ENCODE measurements around the gene HSD17B11.
"Not testable (repeated sequence)": the region's sequence is repeated elsewhere in the genome, so short reads cannot be mapped to it uniquely, and the experiment has no call there.

HSD17B11 gene

DNA sequence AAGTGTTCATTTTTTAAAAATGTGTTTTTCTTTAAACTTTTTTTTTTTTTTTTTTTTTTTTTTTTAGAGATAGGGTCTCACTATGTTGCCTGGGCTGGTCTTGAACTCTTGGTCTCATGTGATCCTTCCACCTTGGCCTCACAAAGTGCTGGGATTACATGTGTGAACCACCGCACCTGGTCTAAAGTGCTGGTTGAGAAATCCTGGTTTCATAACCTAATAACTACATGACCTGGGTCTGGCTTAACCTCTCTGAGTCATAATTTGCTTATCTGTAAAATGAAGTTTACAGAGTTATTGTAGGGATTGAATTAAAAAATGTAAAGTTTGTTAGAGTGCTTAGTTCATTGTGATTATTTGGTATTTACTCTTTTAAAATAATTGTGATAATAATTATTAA is 73.5 kb downstream of the HSD17B11 start:
- no peak overlapping the region for H3K4me3 ChIP-seq (ENCODE audit: low read depth in 1 of 5, low read length in 5 of 5)
- no peak overlapping the region for H3K9ac ChIP-seq (ENCODE audit: low read length in 5 of 5)
- H3K27me3 ChIP-seq (ENCODE audit: control insufficient read depth in 5 of 5, insufficient read depth in 4 of 5, low read length in 5 of 5): no peaks in the 10 kb centered on the region
- H3K27ac ChIP-seq (ENCODE audit: low read depth, low read length): no peak overlapping the region
- H3K4me1 ChIP-seq (ENCODE audit: control insufficient read depth in 5 of 5, insufficient read depth in 5 of 5, low read length in 5 of 5): peaks cover 0 to 13% (median 0%) of the 10 kb centered on the region in 5 donors
- H3K36me3 ChIP-seq (ENCODE audit: control insufficient read depth in 5 of 5, insufficient read depth in 5 of 5, low read length in 5 of 5): peaks cover 0 to 3% (median 0%) of the 10 kb centered on the region in 5 donors
- no peaks in the 10 kb centered on the region for H3K9me3 ChIP-seq (ENCODE audit: control insufficient read depth in 5 of 5, low read length in 5 of 5)

DNA sequence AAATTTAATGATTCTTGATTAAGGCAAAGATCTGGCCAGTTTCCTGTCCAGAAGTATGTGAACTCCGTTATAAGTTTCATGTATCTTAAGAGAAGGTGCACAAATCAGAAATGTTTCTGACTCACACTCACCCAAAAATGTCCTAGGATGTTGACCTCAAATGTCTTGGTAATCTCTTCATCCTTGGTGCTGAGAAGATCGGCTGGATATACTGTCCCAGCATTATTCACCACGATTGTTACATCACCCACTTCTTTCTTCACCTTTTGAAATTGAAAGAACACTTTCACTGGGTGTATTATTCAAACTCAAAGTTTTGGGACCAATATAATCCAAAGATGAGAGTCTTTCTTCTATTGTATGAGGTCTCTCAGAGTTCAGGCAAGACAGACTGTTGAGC is 74.0 kb downstream of the HSD17B11 start:
- no peak overlapping the region for H3K4me3 ChIP-seq (ENCODE audit: low read depth in 1 of 5, low read length in 5 of 5)
- no peak overlapping the region for H3K9ac ChIP-seq (ENCODE audit: low read length in 5 of 5)
- H3K27ac ChIP-seq (ENCODE audit: low read depth, low read length): no peak overlapping the region
- peaks cover 0 to 13% (median 0%) of the 10 kb centered on the region in 5 donors for H3K4me1 ChIP-seq (ENCODE audit: control insufficient read depth in 5 of 5, insufficient read depth in 5 of 5, low read length in 5 of 5)
- peaks cover 0 to 3% (median 0%) of the 10 kb centered on the region in 5 donors for H3K36me3 ChIP-seq (ENCODE audit: control insufficient read depth in 5 of 5, insufficient read depth in 5 of 5, low read length in 5 of 5)
- H3K27me3 ChIP-seq (ENCODE audit: control insufficient read depth in 5 of 5, insufficient read depth in 4 of 5, low read length in 5 of 5): no peaks in the 10 kb centered on the region
- no peaks in the 10 kb centered on the region for H3K9me3 ChIP-seq (ENCODE audit: control insufficient read depth in 5 of 5, low read length in 5 of 5)

DNA sequence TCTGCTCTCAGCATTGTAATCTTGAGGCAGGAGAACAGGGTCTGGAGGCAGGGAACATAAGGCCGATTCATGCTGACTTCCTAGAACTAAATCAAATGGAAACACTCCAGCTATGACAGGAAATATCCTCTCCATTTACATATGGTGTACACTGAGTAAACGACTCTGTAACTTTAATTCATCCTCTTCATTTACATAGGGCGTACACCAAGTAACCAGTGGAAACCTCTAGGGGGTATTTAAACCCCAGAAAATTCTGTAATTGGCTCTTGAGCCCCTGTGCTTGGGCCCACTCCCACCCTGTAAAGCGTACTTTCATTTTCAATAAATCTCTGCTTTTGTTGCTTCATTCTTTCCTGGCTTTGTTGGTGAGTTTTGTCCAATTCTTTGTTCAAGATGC is 76.0 kb downstream of the HSD17B11 start:
- not testable (repeated sequence) for H3K4me3 ChIP-seq (ENCODE audit: low read depth in 1 of 5, low read length in 5 of 5); H3K27me3 ChIP-seq (ENCODE audit: control insufficient read depth in 5 of 5, insufficient read depth in 4 of 5, low read length in 5 of 5); H3K9me3 ChIP-seq (ENCODE audit: control insufficient read depth in 5 of 5, low read length in 5 of 5); H3K4me1 ChIP-seq (ENCODE audit: control insufficient read depth in 5 of 5, insufficient read depth in 5 of 5, low read length in 5 of 5); H3K9ac ChIP-seq (ENCODE audit: low read length in 5 of 5); H3K36me3 ChIP-seq (ENCODE audit: control insufficient read depth in 5 of 5, insufficient read depth in 5 of 5, low read length in 5 of 5)
- peak overlapping the region; percentile 45 for H3K27ac ChIP-seq (ENCODE audit: low read depth, low read length)

DNA sequence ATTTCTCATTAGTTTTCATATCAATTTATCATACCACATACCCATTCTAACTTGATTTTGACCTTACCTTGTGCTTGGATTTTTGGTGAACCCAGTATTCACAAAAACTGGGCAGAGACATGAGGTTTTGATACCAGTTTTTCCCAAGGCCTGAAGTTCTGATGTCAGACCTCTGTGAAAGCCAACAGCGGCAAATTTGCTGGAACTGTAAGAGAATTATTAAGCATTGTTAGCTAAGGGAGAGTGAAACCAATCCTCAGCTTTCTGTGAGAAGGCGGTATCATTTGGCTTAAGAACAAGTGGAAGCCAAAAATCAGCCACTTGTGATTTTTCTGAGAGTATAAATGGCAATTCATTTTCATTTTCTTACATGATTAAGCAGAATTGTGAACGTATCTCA is 77.2 kb downstream of the HSD17B11 start:
- peaks cover 0 to 10% (median 4%) of the 10 kb centered on the region in 5 donors for H3K4me1 ChIP-seq (ENCODE audit: control insufficient read depth in 5 of 5, insufficient read depth in 5 of 5, low read length in 5 of 5)

DNA sequence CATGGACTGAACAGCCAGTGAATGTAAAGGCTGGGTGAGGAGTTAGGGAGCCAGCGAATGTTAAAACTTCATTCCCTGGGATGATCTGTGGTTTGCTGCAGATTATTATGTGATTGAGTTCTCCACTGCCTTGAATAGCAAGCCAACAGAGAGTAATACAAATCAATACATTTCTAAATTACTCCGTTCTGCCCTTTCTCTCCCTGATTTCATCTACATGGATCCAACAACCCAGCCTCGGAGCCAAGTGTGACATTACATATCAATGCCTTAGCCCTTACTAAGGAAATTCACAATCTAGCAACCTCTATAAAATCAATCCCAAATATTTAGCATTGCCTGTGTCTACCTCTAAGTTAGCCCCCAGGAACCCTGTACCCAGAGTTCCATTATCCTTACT is 79.3 kb downstream of the HSD17B11 start:
- Histone ChIP-seq H3K9ac (ENCODE audit: low read length in 5 of 5) (no peak overlapping the region), H3K4me3 (ENCODE audit: low read depth in 1 of 5, low read length in 5 of 5) (no peak overlapping the region), H3K36me3 (ENCODE audit: control insufficient read depth in 5 of 5, insufficient read depth in 5 of 5, low read length in 5 of 5) (peaks cover 0 to 1% (median 0%) of the 10 kb centered on the region in 5 donors), H3K27ac (ENCODE audit: low read depth, low read length) (no peak overlapping the region), H3K9me3 (ENCODE audit: control insufficient read depth in 5 of 5, low read length in 5 of 5) (no peaks in the 10 kb centered on the region), H3K4me1 (ENCODE audit: control insufficient read depth in 5 of 5, insufficient read depth in 5 of 5, low read length in 5 of 5) (peaks cover 0 to 10% (median 4%) of the 10 kb centered on the region in 5 donors), H3K27me3 (ENCODE audit: control insufficient read depth in 5 of 5, insufficient read depth in 4 of 5, low read length in 5 of 5) (no peaks in the 10 kb centered on the region)

More for the DNA sequence above, 77.2 kb downstream of the HSD17B11 start:
- peak overlapping the region; percentile 19 for H3K27ac ChIP-seq (ENCODE audit: low read depth, low read length)
- H3K27me3 ChIP-seq (ENCODE audit: control insufficient read depth in 5 of 5, insufficient read depth in 4 of 5, low read length in 5 of 5): no peaks in the 10 kb centered on the region
- H3K9ac ChIP-seq (ENCODE audit: low read length in 5 of 5): no peak overlapping the region
- H3K36me3 ChIP-seq (ENCODE audit: control insufficient read depth in 5 of 5, insufficient read depth in 5 of 5, low read length in 5 of 5): peaks cover 0 to 3% (median 0%) of the 10 kb centered on the region in 5 donors
- no peaks in the 10 kb centered on the region for H3K9me3 ChIP-seq (ENCODE audit: control insufficient read depth in 5 of 5, low read length in 5 of 5)
- no peak overlapping the region for H3K4me3 ChIP-seq (ENCODE audit: low read depth in 1 of 5, low read length in 5 of 5)

DNA sequence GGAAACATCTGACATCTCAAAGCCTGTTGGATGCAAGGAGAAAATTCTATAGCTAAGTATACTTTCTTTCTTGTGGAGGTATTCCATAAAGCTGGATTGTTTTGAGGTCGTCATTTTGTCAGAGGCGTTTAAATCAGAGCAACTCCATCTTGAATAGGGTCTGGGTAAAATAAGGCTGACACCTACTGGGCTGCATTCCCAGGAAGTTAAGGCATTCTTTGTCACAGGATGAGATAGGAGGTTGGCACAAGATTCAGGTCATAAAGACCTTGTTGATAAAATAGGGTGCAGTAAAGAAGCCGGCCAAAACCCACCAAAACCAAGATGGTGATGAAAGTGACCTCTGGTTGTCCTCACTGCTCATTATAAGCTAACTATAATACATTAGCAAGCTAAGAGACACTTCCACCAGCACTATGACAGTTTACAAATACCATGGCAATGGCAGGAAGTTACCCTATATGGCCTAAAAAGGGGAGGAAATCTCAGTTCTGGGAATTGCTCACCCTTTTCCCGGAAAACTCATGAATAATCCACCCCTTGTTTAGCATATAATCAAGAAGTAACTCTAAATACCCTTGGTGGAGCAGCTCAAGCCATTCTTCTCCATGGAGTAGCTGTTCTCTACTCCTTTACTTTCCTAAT is 80.2 kb downstream of the HSD17B11 start:
- no peak overlapping the region for H3K9ac ChIP-seq (ENCODE audit: low read length in 5 of 5)
- no peaks in the 10 kb centered on the region for H3K9me3 ChIP-seq (ENCODE audit: control insufficient read depth in 5 of 5, low read length in 5 of 5)
- no peaks in the 10 kb centered on the region for H3K36me3 ChIP-seq (ENCODE audit: control insufficient read depth in 5 of 5, insufficient read depth in 5 of 5, low read length in 5 of 5)
- no peaks in the 10 kb centered on the region for H3K27me3 ChIP-seq (ENCODE audit: control insufficient read depth in 5 of 5, insufficient read depth in 4 of 5, low read length in 5 of 5)
- no peak overlapping the region for H3K4me3 ChIP-seq (ENCODE audit: low read depth in 1 of 5, low read length in 5 of 5)
- peaks cover 0 to 10% (median 4%) of the 10 kb centered on the region in 5 donors for H3K4me1 ChIP-seq (ENCODE audit: control insufficient read depth in 5 of 5, insufficient read depth in 5 of 5, low read length in 5 of 5)
- no peak overlapping the region for H3K27ac ChIP-seq (ENCODE audit: low read depth, low read length)

DNA sequence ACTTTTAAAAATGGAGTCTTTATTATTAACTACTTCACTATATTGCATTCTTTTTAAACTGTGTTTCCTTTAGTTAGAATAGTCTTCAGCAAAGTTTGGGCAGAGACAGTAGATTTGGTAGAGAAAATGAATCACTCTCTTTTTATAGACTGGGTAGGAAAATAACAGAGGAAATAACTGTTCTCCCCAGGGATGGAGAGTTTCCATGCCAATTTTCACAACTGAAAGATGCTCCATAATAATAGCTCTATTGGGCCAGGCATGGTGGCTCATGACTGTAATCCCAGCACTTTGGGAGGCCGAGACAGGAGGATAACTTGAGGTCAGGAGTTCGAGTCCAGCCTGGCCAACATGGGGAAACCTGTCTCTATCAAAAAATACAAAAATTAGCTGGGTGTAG is 81.4 kb downstream of the HSD17B11 start:
- no peaks in the 10 kb centered on the region for H3K9me3 ChIP-seq (ENCODE audit: control insufficient read depth in 5 of 5, low read length in 5 of 5)
- H3K36me3 ChIP-seq (ENCODE audit: control insufficient read depth in 5 of 5, insufficient read depth in 5 of 5, low read length in 5 of 5): no peaks in the 10 kb centered on the region
- no peak overlapping the region for H3K27ac ChIP-seq (ENCODE audit: low read depth, low read length)
- H3K27me3 ChIP-seq (ENCODE audit: control insufficient read depth in 5 of 5, insufficient read depth in 4 of 5, low read length in 5 of 5): no peaks in the 10 kb centered on the region
- H3K9ac ChIP-seq (ENCODE audit: low read length in 5 of 5): no peak overlapping the region
- peaks cover 0 to 4% (median 4%) of the 10 kb centered on the region in 5 donors for H3K4me1 ChIP-seq (ENCODE audit: control insufficient read depth in 5 of 5, insufficient read depth in 5 of 5, low read length in 5 of 5)
- H3K4me3 ChIP-seq (ENCODE audit: low read depth in 1 of 5, low read length in 5 of 5): no peak overlapping the region

DNA sequence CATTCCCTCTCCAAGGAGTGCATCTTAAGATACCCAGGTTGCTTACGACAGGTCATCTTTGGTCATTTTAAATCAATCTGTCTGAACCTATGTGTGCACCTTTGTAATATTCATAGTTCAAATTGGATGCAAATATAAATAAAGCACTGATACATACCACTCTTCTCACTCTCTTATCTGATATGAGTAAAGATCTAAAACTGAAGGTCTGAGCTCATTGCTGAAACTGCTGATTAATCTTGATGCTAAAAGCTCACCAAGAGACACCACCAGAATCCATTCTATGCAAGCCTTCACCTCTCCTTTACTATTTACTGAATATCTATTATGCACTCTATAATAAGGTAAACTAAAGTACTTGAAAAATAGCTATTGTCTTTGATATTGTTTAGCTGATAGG is 84.9 kb downstream of the HSD17B11 start:
- H3K27me3 ChIP-seq (ENCODE audit: control insufficient read depth in 5 of 5, insufficient read depth in 4 of 5, low read length in 5 of 5): no peaks in the 10 kb centered on the region
- no peaks in the 10 kb centered on the region for H3K36me3 ChIP-seq (ENCODE audit: control insufficient read depth in 5 of 5, insufficient read depth in 5 of 5, low read length in 5 of 5)
- peaks cover 0 to 4% (median 0%) of the 10 kb centered on the region in 5 donors for H3K4me1 ChIP-seq (ENCODE audit: control insufficient read depth in 5 of 5, insufficient read depth in 5 of 5, low read length in 5 of 5)
- H3K4me3 ChIP-seq (ENCODE audit: low read depth in 1 of 5, low read length in 5 of 5): no peak overlapping the region
- H3K27ac ChIP-seq (ENCODE audit: low read depth, low read length): no peak overlapping the region
- H3K9me3 ChIP-seq (ENCODE audit: control insufficient read depth in 5 of 5, low read length in 5 of 5): no peaks in the 10 kb centered on the region
- no peak overlapping the region for H3K9ac ChIP-seq (ENCODE audit: low read length in 5 of 5)

DNA sequence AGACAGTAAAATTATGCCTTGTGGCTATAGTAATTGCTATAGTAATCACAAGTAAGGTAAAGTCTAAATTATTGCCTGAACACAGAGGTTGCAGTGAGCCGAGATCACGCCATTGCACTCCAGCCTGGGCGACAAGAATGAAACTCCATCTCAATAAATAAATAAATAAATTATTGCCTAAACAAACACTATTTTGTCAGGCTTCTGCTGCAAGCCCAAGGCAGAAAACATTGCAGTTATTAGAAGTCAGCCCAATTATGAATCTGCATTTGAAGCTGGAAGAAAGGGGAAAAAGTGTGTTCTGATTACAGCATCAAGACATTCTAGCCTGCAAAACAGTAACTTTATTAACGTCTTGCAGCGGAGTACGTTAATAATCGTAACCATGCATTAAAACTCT is 85.4 kb downstream of the HSD17B11 start:
- no peaks in the 10 kb centered on the region for H3K36me3 ChIP-seq (ENCODE audit: control insufficient read depth in 5 of 5, insufficient read depth in 5 of 5, low read length in 5 of 5)
- no peaks in the 10 kb centered on the region for H3K9me3 ChIP-seq (ENCODE audit: control insufficient read depth in 5 of 5, low read length in 5 of 5)
- H3K27me3 ChIP-seq (ENCODE audit: control insufficient read depth in 5 of 5, insufficient read depth in 4 of 5, low read length in 5 of 5): no peaks in the 10 kb centered on the region
- no peak overlapping the region for H3K27ac ChIP-seq (ENCODE audit: low read depth, low read length)
- peaks cover 0 to 4% (median 0%) of the 10 kb centered on the region in 5 donors for H3K4me1 ChIP-seq (ENCODE audit: control insufficient read depth in 5 of 5, insufficient read depth in 5 of 5, low read length in 5 of 5)
- H3K4me3 ChIP-seq (ENCODE audit: low read depth in 1 of 5, low read length in 5 of 5): no peak overlapping the region
- H3K9ac ChIP-seq (ENCODE audit: low read length in 5 of 5): no peak overlapping the region

DNA sequence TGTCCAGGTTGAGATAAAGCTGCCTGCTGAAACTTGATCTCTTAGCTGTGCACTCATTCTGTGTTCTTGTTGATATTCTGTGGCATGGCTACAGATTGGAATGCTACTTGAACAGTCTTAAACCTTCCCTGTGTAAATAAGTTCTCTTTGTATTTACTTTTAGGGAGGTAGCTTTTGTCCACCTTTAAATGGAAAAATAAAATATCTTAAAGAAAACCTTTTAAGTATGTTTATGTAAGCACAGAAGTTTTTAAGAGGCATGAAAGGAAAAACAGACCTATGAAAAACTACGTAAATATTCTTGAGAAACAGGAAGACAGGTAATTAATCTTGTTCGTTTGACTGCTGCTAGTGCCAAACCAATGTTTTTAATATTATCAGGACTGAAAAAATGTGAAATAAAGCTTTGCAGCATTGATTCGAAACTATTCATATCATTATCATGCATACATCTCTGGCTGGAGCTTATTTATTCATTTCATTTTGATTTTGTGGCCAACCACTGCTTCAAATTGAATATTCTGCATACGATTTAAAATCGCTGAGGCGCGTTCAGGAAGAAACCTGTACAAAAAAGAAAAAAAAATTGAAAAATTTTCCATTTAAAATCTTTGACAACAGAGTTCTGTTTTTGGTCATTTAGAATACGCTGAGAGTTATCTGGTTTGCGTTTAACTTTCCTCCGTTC is 86.1 kb downstream of the HSD17B11 start:
- Histone ChIP-seq H3K4me1 (ENCODE audit: control insufficient read depth in 5 of 5, insufficient read depth in 5 of 5, low read length in 5 of 5) (peaks cover 0 to 4% (median 0%) of the 10 kb centered on the region in 5 donors), H3K27me3 (ENCODE audit: control insufficient read depth in 5 of 5, insufficient read depth in 4 of 5, low read length in 5 of 5) (no peaks in the 10 kb centered on the region), H3K9ac (ENCODE audit: low read length in 5 of 5) (no peak overlapping the region), H3K36me3 (ENCODE audit: control insufficient read depth in 5 of 5, insufficient read depth in 5 of 5, low read length in 5 of 5) (no peaks in the 10 kb centered on the region), H3K27ac (ENCODE audit: low read depth, low read length) (no peak overlapping the region), H3K4me3 (ENCODE audit: low read depth in 1 of 5, low read length in 5 of 5) (no peak overlapping the region), H3K9me3 (ENCODE audit: control insufficient read depth in 5 of 5, low read length in 5 of 5) (no peaks in the 10 kb centered on the region)

Measured in subcutaneous abdominal adipose tissue (tissue), 5 donors.